ENCODE results near the gene SLC22A3.

- TF ChIP-seq CTCF (IDR thresholded peaks at IDR 0.05; ENCODE audit: insufficient read depth, low read depth, low read length) (no peak), EZH2 (IDR thresholded peaks at IDR 0.05; ENCODE audit: insufficient read depth, low read length) (no peak)
Measured at GRCh38 chr6:160469153-160469552, 121.0 kb downstream of the SLC22A3 start.
